Mesothelial cell of epicardium (in vitro differentiated cells): ENCODE results near the gene DVL1. TPM values are rescaled to one million over a fixed set of nuclear protein-coding genes. Genes with fewer than 3 reads are reported as not detected.

Source experiments
- DNase-seq, 2 experiments: peaks; one replicate each; pipeline ENCODE4 v3.0.0; 2021; ENCODE audit warnings: low spot score in 2 of 2; ENCODE audit not compliant: unreplicated experiment in 2 of 2
- H3K27ac Mint-ChIP-seq: 2 replicates; pipeline ENCODE4 v1.8.0; 2021; ENCODE audit warnings: mixed read lengths
- H3K27me3 Mint-ChIP-seq: 2 replicates; pipeline ENCODE4 v1.8.0; 2021; ENCODE audit warnings: low read depth, mixed read lengths
- H3K36me3 Mint-ChIP-seq: 2 replicates; pipeline ENCODE4 v1.8.0; 2021; ENCODE audit warnings: mixed read lengths
- H3K4me1 Mint-ChIP-seq: 2 replicates; pipeline ENCODE4 v1.8.0; 2021; ENCODE audit warnings: mixed read lengths
- H3K4me3 Mint-ChIP-seq: 2 replicates; pipeline ENCODE4 v1.8.0; 2021; ENCODE audit warnings: mild to moderate bottlenecking, moderate library complexity, mixed read lengths
- H3K9me3 Mint-ChIP-seq: 2 replicates; pipeline ENCODE4 v1.8.0; 2021; ENCODE audit warnings: mixed read lengths
- total RNA-seq: library from RNA; stranded (reverse); gene quantifications from 3 replicates; pipeline ENCODE4 v1.2.1, GENCODE V29; 2021
- TF ChIP-seq, protein P1 (sequence below): fragments of 200-600 bp; sonication (generic); IDR thresholded peaks from one replicate; pipeline ENCODE4 v1.5.0; 2021; ENCODE audit warnings: antibody characterized with exemption; ENCODE audit not compliant: unreplicated experiment

The DVL1 gene
- total RNA-seq, 1 donor from 2014 or later, result 54.5 TPM

DNA sequence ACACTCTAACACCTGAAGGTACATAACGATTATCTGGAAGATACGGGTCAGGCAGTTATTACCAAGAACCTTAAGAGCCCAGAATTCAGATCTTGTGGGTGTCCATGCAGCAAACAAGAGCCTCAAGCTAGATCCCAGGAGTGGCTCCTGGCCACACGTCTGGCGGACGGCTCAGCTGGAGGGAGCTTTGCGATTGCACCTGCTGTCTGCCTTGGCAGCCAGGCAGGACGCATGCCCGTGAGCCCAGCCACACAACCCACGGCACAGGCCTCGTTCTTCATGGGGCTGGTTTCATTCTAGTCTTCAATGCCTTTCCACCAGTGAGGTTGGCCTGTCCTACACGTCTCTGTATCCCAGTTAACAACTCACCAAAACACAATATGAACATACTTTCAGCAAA is 44.2 kb upstream of the DVL1 start:
- Mint-ChIP-seq H3K27me3 (no peaks in the 10 kb centered on the region), H3K9me3 (no peaks in the 10 kb centered on the region), H3K4me1 (peaks cover 11% of the 10 kb centered on the region), H3K27ac (no peak overlapping the region), H3K4me3 (no peak overlapping the region), H3K36me3 (peaks cover 56% of the 10 kb centered on the region)
- DNase-seq, result no peak
- TF ChIP-seq, protein P1, sequence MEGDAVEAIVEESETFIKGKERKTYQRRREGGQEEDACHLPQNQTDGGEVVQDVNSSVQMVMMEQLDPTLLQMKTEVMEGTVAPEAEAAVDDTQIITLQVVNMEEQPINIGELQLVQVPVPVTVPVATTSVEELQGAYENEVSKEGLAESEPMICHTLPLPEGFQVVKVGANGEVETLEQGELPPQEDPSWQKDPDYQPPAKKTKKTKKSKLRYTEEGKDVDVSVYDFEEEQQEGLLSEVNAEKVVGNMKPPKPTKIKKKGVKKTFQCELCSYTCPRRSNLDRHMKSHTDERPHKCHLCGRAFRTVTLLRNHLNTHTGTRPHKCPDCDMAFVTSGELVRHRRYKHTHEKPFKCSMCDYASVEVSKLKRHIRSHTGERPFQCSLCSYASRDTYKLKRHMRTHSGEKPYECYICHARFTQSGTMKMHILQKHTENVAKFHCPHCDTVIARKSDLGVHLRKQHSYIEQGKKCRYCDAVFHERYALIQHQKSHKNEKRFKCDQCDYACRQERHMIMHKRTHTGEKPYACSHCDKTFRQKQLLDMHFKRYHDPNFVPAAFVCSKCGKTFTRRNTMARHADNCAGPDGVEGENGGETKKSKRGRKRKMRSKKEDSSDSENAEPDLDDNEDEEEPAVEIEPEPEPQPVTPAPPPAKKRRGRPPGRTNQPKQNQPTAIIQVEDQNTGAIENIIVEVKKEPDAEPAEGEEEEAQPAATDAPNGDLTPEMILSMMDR, result no peak

DNA sequence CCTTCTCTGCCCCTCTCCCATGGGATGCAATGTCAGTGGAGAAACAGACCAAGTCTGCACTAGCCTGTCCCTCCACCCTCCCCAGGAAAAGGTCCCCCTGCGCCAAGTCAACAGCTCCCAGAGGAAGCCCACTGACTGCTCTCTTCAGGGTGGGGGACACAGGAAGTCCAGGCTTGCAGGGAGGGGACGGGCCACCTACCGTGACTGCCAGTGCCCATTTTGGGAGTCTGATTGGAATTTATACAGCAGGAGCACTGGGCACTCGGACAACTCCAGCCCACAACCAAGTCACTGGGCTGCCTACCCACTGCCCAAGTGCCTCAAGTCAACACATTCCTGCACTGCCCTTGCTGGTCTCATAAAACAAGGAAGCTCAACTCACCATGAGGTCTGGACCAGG is 43.8 kb upstream of the DVL1 start:
- no peak for DNase-seq
- no peak overlapping the region for H3K27ac Mint-ChIP-seq
- TF ChIP-seq, protein P1, result no peak
- H3K4me3 Mint-ChIP-seq, result no peak overlapping the region
- H3K27me3 Mint-ChIP-seq, result no peaks in the 10 kb centered on the region
- peaks cover 7% of the 10 kb centered on the region for H3K4me1 Mint-ChIP-seq
- H3K9me3 Mint-ChIP-seq, result no peaks in the 10 kb centered on the region
- H3K36me3 Mint-ChIP-seq, result peaks cover 56% of the 10 kb centered on the region

DNA sequence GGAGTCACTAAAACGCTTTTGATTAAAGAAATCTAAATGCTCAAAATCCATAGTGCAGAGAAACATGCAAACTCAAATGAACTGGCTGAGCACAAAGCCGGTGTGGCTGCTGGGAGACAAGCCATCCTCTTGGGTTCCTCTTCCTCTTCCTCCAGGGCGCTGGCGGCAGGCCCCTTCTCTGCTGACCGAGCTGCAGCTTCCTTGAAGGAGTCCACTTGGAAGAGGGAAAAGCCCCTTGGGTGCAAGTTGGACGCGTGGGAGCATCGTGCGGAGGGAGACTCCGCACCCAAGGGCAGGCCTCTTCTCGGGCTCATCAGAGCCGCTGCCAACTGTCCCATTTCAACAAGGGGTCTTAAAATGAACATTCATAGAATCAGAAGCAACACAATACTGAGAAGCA is 42.0 kb upstream of the DVL1 start:
- no peaks in the 10 kb centered on the region for H3K9me3 Mint-ChIP-seq
- no peak overlapping the region for H3K4me3 Mint-ChIP-seq
- no peaks in the 10 kb centered on the region for H3K27me3 Mint-ChIP-seq
- H3K36me3 Mint-ChIP-seq, result peaks cover 70% of the 10 kb centered on the region
- H3K4me1 Mint-ChIP-seq, result peaks cover 2% of the 10 kb centered on the region
- TF ChIP-seq, protein P1, result no peak
- no peak for DNase-seq
- no peak overlapping the region for H3K27ac Mint-ChIP-seq

DNA sequence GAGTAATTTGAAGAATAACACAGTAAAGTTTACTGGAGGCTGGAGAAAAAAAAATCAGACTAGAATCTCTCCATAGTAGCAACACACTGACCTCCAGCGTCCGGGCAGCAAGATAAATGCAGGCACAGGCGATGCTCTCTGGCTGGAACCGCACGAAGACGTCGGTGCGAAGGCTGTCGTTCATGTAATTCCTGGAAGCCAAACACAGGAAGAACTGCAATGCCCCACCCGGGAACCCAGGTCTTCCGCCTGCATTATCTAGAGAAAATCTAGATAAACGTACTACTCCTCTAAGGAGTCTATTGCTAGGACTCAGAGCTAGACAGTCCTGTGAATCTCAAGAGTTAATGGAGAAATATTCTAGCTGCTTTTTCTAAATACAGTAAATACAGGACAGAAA is 41.5 kb upstream of the DVL1 start:
- Mint-ChIP-seq H3K36me3 (peaks cover 75% of the 10 kb centered on the region), H3K9me3 (no peaks in the 10 kb centered on the region), H3K4me3 (no peak overlapping the region), H3K27me3 (no peaks in the 10 kb centered on the region), H3K27ac (no peak overlapping the region), H3K4me1 (peaks cover 2% of the 10 kb centered on the region)
- DNase-seq, result no peak
- TF ChIP-seq, protein P1, result no peak

DNA sequence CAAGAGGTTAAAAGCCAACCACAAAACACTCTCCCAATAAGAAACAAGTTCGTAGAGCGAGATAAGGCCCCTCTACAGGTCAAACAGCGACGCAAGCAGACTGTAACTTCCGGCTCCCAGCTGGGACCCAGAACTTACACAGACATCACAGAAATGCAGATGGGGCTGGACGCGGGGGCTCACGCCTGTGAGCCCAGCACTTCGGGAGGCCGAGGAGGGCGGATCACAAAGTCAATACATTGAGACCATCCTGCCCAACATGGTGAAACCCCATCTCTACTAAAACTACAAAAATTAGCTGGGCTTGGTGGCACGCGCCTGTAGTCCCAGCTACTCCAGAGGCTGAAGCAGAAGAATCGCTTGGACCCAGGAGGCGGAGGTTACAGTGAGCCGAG is 38.9 kb upstream of the DVL1 start:
- H3K4me1 Mint-ChIP-seq, result no peaks in the 10 kb centered on the region
- no peaks in the 10 kb centered on the region for H3K9me3 Mint-ChIP-seq
- TF ChIP-seq, protein P1, result no peak
- peaks cover 59% of the 10 kb centered on the region for H3K36me3 Mint-ChIP-seq
- H3K27me3 Mint-ChIP-seq, result no peaks in the 10 kb centered on the region
- H3K27ac Mint-ChIP-seq, result no peak overlapping the region
- no peak overlapping the region for H3K4me3 Mint-ChIP-seq
- DNase-seq, result no peak
